Measurements from ENCODE around the gene NGEF. TPM values are rescaled to one million over a fixed set of nuclear protein-coding genes. Genes with fewer than 3 reads are reported as not detected.

Gene NGEF
- total RNA-seq, 1 donor from 2014 or later: 1.2 TPM

DNA sequence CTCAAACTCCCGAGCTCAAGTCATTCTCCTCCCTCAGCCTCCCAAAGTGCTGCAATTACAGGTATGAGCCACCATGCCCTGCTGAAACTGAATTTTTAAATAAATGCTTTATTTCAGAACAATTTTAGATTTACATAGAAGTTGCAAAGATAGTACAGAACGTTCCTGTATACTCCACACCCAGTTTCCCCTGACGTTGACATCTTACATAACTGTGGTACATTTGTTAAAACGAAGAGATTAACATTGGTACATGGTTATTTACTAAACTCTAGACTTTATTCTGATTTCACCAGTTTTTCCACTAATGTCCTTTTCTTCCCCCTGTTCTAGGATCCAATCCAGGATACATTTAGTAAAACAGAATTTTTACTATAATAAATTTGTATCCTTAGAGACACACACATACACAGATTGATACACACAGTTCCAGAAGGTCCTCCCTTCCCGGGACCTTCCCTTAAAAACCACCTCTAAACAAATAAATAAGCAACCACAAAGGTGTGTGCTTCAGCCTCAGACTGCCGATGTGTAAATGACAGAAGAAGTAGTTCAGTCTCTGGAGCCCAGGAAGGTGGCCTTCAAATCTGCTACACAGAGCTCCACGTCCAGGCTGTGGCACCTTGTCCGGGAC is 26.3 kb upstream of the NGEF start:
- intact Hi-C loops (cut with micrococcal nuclease): no loop called here
- DNase-seq: no peak
- no peaks in the 10 kb centered on the region for H3K4me1 Mint-ChIP-seq

GRCh38 chr2:233037078-233037477 is 24.0 kb upstream of the NGEF start:
- Mint-ChIP-seq H3K27ac (no peak overlapping the region), H3K27me3 (peaks cover under 1% of the 10 kb centered on the region), H3K36me3 (ENCODE audit: low read depth) (no peaks in the 10 kb centered on the region), H3K4me1 (no peaks in the 10 kb centered on the region), H3K9me3 (no peaks in the 10 kb centered on the region), H3K4me3 (no peak overlapping the region)
- intact Hi-C loops (cut with micrococcal nuclease): no loop called here
- DNase-seq: no peak

More for the DNA sequence above, 26.3 kb upstream of the NGEF start:
- H3K36me3 Mint-ChIP-seq (ENCODE audit: low read depth): no peaks in the 10 kb centered on the region
- no peak overlapping the region for H3K4me3 Mint-ChIP-seq
- peaks cover 2% of the 10 kb centered on the region for H3K27me3 Mint-ChIP-seq
- no peak overlapping the region for H3K27ac Mint-ChIP-seq
- no peaks in the 10 kb centered on the region for H3K9me3 Mint-ChIP-seq

DNA sequence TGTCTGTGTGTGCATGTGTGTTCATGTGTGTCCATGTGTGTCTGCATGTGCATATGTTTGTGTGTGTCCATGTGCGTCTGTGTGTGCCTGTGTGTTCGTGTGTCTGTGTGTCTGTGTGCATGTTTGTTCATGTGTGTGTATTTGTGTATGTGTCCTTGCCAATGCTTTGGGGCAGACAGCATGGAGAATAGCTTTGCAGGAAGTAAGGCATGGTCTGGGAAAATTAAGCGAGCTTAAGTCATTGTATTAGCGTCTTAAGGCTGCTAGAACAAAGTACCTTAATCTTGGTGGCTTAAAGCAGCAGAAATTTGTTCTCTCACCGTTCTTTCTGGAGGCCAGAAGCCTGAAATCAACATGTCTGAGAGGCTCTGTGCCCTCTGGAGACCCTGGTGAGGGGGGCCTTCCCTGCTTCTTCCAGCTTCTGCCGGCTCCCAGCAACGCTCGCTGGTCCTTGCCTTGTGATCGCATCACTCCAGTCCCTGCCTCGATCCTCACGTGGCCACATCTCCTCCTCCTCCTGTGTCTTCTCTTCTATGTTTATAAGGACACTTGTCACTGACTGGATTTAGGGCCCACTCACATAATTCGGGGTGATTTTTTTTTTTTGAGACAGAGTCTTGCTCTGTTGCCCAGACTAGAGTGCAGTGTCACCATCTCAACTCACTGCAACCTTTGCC is 23.2 kb upstream of the NGEF start:
- Mint-ChIP-seq H3K36me3 (ENCODE audit: low read depth) (no peaks in the 10 kb centered on the region), H3K27me3 (no peaks in the 10 kb centered on the region), H3K4me3 (no peak overlapping the region), H3K9me3 (no peaks in the 10 kb centered on the region), H3K4me1 (no peaks in the 10 kb centered on the region), H3K27ac (no peak overlapping the region)
- no peak for DNase-seq
- intact Hi-C loops (cut with micrococcal nuclease): no loop called here

DNA sequence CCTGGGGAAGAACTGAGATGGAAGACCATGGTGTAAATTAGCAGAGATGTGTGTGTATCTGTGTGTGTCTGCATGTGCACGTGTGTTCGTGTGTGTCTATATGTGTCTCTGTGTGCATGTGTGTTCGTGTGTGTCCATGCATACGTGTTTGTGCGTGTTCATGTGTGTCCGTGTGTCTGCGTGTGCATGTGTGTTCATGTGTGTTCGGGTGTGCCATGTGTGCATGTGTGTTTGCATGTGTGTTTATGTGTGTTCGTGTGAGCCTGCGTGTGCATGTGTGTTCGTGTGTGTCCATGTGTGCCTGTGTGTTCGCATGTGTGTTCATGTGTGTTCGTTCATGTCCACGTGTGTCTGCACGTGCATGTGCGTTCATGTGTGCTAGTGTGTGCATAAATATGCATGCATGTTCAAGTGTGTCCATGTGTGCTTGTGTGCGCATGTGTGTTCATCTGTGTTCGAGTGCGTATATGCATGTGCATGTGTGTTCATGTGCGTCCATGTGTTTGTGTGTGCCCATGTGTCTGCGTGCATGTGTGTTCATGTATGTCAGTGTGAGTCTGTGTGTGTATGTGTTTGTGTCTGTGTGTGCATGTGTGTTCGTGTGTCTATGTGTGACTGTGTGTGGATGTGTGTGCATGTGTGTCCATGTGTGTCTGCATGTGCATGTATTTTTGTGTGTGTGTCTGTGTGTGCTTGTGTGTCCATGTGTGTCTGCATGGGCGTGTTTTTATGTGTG is 22.5 kb upstream of the NGEF start:
- Mint-ChIP-seq H3K4me3 (no peak overlapping the region), H3K4me1 (no peaks in the 10 kb centered on the region), H3K27ac (no peak overlapping the region), H3K9me3 (no peaks in the 10 kb centered on the region), H3K36me3 (ENCODE audit: low read depth) (no peaks in the 10 kb centered on the region), H3K27me3 (no peaks in the 10 kb centered on the region)
- no peak for DNase-seq
- intact Hi-C loops (cut with micrococcal nuclease): no loop called here

DNA sequence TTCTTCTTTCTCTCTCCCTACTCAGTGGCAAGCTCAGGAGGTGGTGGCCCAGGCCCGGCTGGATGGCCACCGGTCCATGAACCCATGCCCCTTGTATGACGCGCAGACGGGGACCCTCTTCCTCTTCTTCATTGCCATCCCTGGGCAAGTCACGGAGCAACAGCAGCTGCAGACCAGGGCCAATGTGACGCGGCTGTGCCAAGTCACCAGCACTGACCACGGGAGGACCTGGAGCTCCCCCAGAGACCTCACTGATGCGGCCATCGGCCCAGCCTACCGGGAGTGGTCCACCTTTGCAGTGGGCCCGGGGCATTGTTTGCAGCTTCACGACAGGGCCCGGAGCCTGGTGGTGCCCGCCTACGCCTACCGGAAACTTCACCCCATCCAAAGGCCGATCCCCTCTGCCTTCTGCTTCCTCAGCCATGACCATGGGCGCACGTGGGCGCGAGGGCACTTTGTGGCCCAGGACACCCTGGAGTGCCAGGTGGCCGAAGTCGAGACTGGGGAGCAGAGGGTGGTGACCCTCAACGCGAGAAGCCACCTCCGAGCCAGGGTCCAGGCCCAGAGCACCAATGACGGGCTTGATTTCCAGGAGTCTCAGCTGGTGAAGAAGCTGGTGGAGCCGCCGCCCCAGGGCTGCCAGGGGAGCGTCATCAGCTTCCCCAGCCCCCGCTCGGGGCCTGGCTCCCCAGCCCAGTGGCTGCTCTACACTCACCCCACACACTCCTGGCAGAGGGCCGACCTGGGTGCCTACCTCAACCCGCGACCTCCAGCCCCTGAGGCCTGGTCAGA is 21.2 kb upstream of the NGEF start:
- H3K4me3 Mint-ChIP-seq: no peak overlapping the region
- intact Hi-C loops (cut with micrococcal nuclease): no loop called here

GRCh38 chr2:233033672-233034071 is 20.6 kb upstream of the NGEF start:
- no peaks in the 10 kb centered on the region for H3K27me3 Mint-ChIP-seq
- H3K4me3 Mint-ChIP-seq: no peak overlapping the region
- no peaks in the 10 kb centered on the region for H3K9me3 Mint-ChIP-seq
- no peak overlapping the region for H3K27ac Mint-ChIP-seq
- peaks cover 3% of the 10 kb centered on the region for H3K4me1 Mint-ChIP-seq
- no peaks in the 10 kb centered on the region for H3K36me3 Mint-ChIP-seq (ENCODE audit: low read depth)
- no peak for DNase-seq
- intact Hi-C loops (cut with micrococcal nuclease): no loop called here

More for the DNA sequence above, 21.2 kb upstream of the NGEF start:
- Mint-ChIP-seq H3K27ac (no peak overlapping the region), H3K4me1 (peaks cover 2% of the 10 kb centered on the region), H3K27me3 (no peaks in the 10 kb centered on the region), H3K36me3 (ENCODE audit: low read depth) (no peaks in the 10 kb centered on the region), H3K9me3 (no peaks in the 10 kb centered on the region)
- DNase-seq: no peak

- no peak within 1 kb of the TSS for H3K4me3 Mint-ChIP-seq
- intact Hi-C loops (cut with micrococcal nuclease): no loop called here
- H3K9me3 Mint-ChIP-seq: no peaks in the 10 kb centered on the region
- no peaks in the 10 kb centered on the region for H3K36me3 Mint-ChIP-seq (ENCODE audit: low read depth)
- H3K27ac Mint-ChIP-seq: no peak within 1 kb of the TSS
- DNase-seq: no peak
- H3K4me1 Mint-ChIP-seq: peaks cover 3% of the 10 kb centered on the region
- H3K27me3 Mint-ChIP-seq: no peaks in the 10 kb centered on the region
Observed at GRCh38 chr2:233032551-233033320, 19.7 kb upstream of the NGEF start, which contains the start of gene NEU2. Gene NEU2, plus strand, starts transcription at chr2:233032672. Its CDS starts 0 bp downstream, at chr2:233032672.

- no peak for DNase-seq
- Mint-ChIP-seq H3K36me3 (ENCODE audit: low read depth) (no peaks in the 10 kb centered on the region), H3K27ac (no peak overlapping the region), H3K27me3 (no peaks in the 10 kb centered on the region), H3K4me1 (peaks cover 3% of the 10 kb centered on the region), H3K9me3 (no peaks in the 10 kb centered on the region), H3K4me3 (no peak overlapping the region)
- intact Hi-C loops (cut with micrococcal nuclease): no loop called here
Observed at GRCh38 chr2:233031556-233032500, 18.8 kb upstream of the NGEF start.

DNA sequence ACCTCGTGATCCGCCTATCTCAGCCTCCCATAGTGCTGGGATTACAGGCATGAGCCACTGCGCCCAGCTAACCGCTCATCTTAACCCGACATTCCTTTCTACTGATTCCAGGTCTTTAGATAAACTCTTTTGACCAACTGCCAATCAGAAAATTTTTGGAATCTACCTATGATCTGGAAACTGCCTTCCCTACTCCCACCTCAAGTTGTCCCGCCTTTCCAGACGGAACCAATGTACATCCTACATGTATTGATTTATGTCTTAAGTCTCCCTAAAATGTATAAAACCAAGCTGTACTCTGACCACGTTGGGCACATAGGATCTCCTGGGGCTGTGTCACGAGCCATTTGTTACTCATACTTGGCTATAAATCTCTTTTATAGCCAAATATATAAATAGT is 16.3 kb upstream of the NGEF start:
- Mint-ChIP-seq H3K27me3 (no peaks in the 10 kb centered on the region), H3K9me3 (no peaks in the 10 kb centered on the region), H3K4me3 (no peak overlapping the region), H3K36me3 (ENCODE audit: low read depth) (no peaks in the 10 kb centered on the region), H3K4me1 (peaks cover 6% of the 10 kb centered on the region), H3K27ac (no peak overlapping the region)
- no peak for DNase-seq
- intact Hi-C loops (cut with micrococcal nuclease): no loop called here

GRCh38 chr2:233026198-233026813 is 13.2 kb upstream of the NGEF start:
- no peak for DNase-seq
- Mint-ChIP-seq H3K9me3 (no peaks in the 10 kb centered on the region), H3K27me3 (no peaks in the 10 kb centered on the region), H3K4me1 (peaks cover 6% of the 10 kb centered on the region), H3K36me3 (ENCODE audit: low read depth) (no peaks in the 10 kb centered on the region), H3K27ac (no peak overlapping the region), H3K4me3 (no peak overlapping the region)
- intact Hi-C loops (cut with micrococcal nuclease): no loop called here

- Mint-ChIP-seq H3K27me3 (no peaks in the 10 kb centered on the region), H3K4me1 (peaks cover 6% of the 10 kb centered on the region), H3K36me3 (ENCODE audit: low read depth) (no peaks in the 10 kb centered on the region), H3K9me3 (no peaks in the 10 kb centered on the region), H3K27ac (no peak overlapping the region), H3K4me3 (no peak overlapping the region)
- intact Hi-C loops (cut with micrococcal nuclease): no loop called here
- no peak for DNase-seq
Observed at GRCh38 chr2:233025706-233026105, 12.7 kb upstream of the NGEF start.

DNA sequence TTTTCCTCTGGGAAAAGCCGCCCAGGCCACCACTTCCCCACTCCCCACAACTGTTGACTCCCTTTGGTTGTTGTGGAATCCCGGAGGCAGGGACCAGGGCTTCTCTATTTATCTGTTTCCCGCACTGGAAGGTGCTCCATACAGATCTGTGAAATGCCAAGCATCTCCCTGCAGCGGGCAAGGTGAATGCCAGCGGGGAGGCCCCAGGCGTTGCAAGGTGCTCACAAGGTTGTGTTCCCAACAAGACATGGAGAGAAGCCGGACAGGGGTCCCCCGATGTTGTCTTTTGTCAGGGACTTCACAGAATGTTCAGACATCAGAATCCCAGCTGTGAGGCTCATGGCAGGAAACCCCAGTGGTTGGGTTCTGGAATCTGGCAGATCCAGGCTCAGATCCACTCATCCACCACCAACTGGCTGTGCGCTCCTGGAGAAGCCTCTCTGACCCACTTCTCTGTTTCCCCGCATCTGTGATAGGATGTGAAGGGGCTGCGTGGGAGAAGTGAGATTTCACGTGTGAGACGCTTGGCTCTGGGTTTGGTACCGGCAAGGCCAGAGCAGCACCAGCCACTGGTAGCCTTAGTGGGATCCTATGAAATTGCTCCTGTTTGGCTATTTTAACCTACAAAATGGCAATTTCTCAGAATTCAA is 10.8 kb upstream of the NGEF start:
- Mint-ChIP-seq H3K27me3 (no peaks in the 10 kb centered on the region), H3K9me3 (no peaks in the 10 kb centered on the region), H3K4me3 (no peak overlapping the region), H3K27ac (no peak overlapping the region), H3K4me1 (peaks cover 3% of the 10 kb centered on the region), H3K36me3 (ENCODE audit: low read depth) (no peaks in the 10 kb centered on the region)
- no peak for DNase-seq
- intact Hi-C loops (cut with micrococcal nuclease): no loop called here
